ENCODE results near the gene CCDC82. TPM values are rescaled to one million over a fixed set of nuclear protein-coding genes. Genes with fewer than 3 reads are reported as not detected.

The CCDC82 gene
- total RNA-seq, 1 donor from 2014 or later = 27.1 TPM

DNA sequence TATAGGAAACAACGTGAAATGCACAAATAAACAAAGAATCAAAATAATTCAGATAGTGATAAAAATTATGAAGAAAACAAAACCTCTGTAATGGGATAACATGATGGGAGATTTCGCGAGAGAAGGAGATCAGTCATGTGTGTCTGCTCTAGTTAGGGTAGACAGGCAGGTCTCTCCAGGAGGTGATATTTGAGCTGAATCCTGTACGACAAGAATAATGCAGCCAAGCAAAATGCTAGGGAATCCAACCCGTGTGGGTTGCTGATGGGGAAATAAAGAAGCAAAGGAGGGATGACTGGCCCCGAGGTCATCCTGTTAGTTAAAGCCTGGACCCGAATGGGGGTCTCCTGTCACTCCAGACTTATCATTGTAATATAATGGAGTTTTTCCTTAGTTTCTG lies 62.8 kb downstream of the CCDC82 start:
- no peak overlapping the region for H3K4me3 ChIP-seq
- H3K4me1 ChIP-seq = peaks cover 67% of the 10 kb centered on the region
- no peak for DNase-seq
- H3K27ac ChIP-seq = no peak overlapping the region
- H3K9me3 ChIP-seq = no peaks in the 10 kb centered on the region
- intact Hi-C loops (cut with DNase I) = no loop called here
- no peaks in the 10 kb centered on the region for H3K27me3 ChIP-seq (ENCODE audit: low read depth)
- TF ChIP-seq, protein P1, sequence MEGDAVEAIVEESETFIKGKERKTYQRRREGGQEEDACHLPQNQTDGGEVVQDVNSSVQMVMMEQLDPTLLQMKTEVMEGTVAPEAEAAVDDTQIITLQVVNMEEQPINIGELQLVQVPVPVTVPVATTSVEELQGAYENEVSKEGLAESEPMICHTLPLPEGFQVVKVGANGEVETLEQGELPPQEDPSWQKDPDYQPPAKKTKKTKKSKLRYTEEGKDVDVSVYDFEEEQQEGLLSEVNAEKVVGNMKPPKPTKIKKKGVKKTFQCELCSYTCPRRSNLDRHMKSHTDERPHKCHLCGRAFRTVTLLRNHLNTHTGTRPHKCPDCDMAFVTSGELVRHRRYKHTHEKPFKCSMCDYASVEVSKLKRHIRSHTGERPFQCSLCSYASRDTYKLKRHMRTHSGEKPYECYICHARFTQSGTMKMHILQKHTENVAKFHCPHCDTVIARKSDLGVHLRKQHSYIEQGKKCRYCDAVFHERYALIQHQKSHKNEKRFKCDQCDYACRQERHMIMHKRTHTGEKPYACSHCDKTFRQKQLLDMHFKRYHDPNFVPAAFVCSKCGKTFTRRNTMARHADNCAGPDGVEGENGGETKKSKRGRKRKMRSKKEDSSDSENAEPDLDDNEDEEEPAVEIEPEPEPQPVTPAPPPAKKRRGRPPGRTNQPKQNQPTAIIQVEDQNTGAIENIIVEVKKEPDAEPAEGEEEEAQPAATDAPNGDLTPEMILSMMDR (IDR thresholded peaks at IDR 0.05) = no peak
- ATAC-seq = no peak
- H3K36me3 ChIP-seq = no peaks in the 10 kb centered on the region

DNA sequence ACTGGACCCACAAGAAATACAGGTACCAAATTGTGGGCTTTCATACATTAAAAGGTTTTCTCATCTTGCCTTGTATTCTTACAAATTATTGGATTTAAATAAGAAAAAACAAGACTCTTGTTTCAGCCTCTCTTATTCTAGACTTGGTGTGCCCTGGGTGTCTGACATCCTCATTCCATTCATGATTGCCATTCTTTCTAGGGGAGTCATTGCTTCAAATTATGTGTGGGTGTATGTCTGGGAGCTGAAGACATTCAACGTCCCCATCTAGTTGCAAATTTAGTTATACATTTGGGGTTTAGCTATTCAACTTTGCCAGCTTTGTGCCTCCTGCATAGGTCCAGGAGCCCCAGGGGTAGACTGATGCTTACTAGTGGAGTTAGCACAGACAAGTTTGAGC lies 64.8 kb downstream of the CCDC82 start:
- TF ChIP-seq, protein P1 (IDR thresholded peaks at IDR 0.05) = no peak
- H3K27ac ChIP-seq = peak overlapping the region; percentile 47
- H3K4me3 ChIP-seq = no peak overlapping the region
- H3K36me3 ChIP-seq = no peaks in the 10 kb centered on the region
- H3K9me3 ChIP-seq = no peaks in the 10 kb centered on the region
- H3K4me1 ChIP-seq = peaks cover 67% of the 10 kb centered on the region
- peak; percentile 51 to 66 for ATAC-seq
- intact Hi-C loops (cut with DNase I) = no loop called here
- DNase-seq = no peak
- H3K27me3 ChIP-seq (ENCODE audit: low read depth) = no peaks in the 10 kb centered on the region

DNA sequence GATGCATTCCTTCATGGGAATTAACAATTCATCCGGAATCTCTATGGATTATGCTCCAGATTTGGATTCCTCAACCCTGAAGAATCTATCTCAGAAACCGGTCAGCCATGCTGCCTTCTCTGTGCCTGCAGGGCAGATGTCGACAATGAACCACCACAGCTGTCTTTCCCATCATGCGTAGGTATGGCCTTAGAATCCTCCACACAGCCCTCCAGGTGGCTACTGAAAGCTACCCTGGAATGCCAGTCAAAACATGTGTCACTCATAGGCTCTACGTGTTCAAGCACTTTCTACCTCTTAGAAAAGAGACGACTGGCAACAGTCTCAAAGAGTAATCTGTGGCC lies 66.1 kb downstream of the CCDC82 start:
- no peak overlapping the region for H3K4me3 ChIP-seq
- H3K27ac ChIP-seq = no peak overlapping the region
- peaks cover 67% of the 10 kb centered on the region for H3K4me1 ChIP-seq
- intact Hi-C loops (cut with DNase I) = no loop called here
- ATAC-seq (no peak), DNase-seq (no peak)
- no peaks in the 10 kb centered on the region for H3K27me3 ChIP-seq (ENCODE audit: low read depth)
- TF ChIP-seq, protein P1 (IDR thresholded peaks at IDR 0.05) = no peak
- no peaks in the 10 kb centered on the region for H3K36me3 ChIP-seq
- no peaks in the 10 kb centered on the region for H3K9me3 ChIP-seq

DNA sequence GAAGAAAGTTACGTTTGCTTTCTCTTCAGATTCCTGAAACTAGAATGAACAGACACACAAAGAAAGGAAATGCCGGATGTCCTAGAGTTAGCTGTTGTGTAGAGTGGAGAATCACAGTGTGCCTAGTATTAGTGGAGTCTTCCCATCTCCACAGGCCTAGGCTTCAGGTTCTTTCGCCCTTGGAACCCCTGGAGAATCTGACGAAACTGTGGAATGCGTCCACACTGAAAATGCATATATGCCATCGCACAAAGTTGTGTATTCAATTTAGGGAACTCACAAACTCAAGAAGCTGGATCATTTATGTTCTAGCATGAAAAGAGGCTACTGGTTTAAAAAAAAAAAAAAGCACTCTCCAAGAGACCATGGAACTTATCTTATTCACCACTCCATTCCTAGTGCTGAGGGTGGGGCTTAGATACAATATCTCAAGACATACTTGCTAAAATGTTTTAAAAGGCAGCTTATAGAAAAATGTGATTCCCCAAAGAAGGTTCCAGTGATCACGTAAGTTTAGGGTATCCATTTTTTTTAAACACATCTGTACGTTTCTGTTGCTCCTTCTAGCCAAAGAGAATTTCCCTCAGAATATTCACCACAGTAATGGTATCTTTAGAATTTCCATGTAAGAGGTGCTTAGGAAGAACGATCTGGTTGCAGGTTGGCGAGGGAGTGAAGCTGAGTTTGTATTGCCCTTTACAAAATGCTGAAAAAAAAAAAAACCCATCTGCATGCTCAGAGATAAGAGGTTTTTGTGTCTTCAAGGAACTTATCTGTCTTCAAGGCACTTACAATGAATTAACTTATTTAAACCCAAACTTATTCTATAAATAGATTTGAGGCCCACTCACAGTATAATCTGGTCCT lies 66.7 kb downstream of the CCDC82 start:
- TF ChIP-seq, protein P1 (IDR thresholded peaks at IDR 0.05) = no peak
- no peak overlapping the region for H3K4me3 ChIP-seq
- no peaks in the 10 kb centered on the region for H3K27me3 ChIP-seq (ENCODE audit: low read depth)
- DNase-seq (no peak), ATAC-seq (no peak)
- H3K36me3 ChIP-seq = no peaks in the 10 kb centered on the region
- peak overlapping the region; percentile 58 for H3K27ac ChIP-seq
- no peaks in the 10 kb centered on the region for H3K9me3 ChIP-seq
- peaks cover 67% of the 10 kb centered on the region for H3K4me1 ChIP-seq
- intact Hi-C loops (cut with DNase I) = no loop called here

DNA sequence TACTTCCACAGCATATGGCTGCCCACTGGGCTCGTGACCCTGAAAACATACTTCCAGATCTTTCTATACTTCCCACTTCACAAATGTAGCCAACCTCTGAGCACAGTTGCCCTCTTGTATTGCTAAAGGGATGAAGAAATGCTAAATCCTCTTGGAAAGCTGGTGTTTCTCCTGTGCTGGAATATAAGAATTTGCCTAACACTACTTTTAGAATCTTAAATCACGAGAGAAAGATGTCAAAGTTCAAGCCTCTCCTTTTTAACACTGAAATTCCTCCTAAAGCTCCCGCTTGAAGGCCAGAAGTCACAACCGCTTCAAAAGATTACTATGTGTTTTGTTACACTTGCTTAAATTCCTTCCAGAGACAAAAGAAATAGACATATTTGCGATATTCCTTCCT lies 68.6 kb downstream of the CCDC82 start:
- TF ChIP-seq, protein P1 (IDR thresholded peaks at IDR 0.05) = no peak
- peaks cover 87% of the 10 kb centered on the region for H3K4me1 ChIP-seq
- no peaks in the 10 kb centered on the region for H3K36me3 ChIP-seq
- DNase-seq = no peak
- intact Hi-C loops (cut with DNase I) = no loop called here
- ATAC-seq = no peak
- H3K27ac ChIP-seq = no peak overlapping the region
- H3K4me3 ChIP-seq = no peak overlapping the region
- H3K27me3 ChIP-seq (ENCODE audit: low read depth) = no peaks in the 10 kb centered on the region
- H3K9me3 ChIP-seq = no peaks in the 10 kb centered on the region

All from lower lobe of right lung (tissue), 2 donors.